Measurements from ENCODE around the gene PLEKHA5. TPM values are rescaled to one million over a fixed set of nuclear protein-coding genes. Genes with fewer than 3 reads are reported as not detected.
"Not testable (repeated sequence)": the region's sequence is repeated elsewhere in the genome, so short reads cannot be mapped to it uniquely, and the experiment has no call there.

PLEKHA5 gene
- total RNA-seq, 5 donors from 2014 or later (not counting 1 experiment from before 2014, with no cell fraction given) = 0.96 to 11.0 (median 4.9) TPM

GRCh38 chr12:19088606-19089005 is 40.9 kb upstream of the PLEKHA5 start:
- H3K4me1 ChIP-seq (ENCODE audit: control insufficient read depth in 1 of 2, extremely low read depth in 1 of 2, insufficient read depth in 2 of 2, low read length in 2 of 2) = no peaks in the 10 kb centered on the region
- ATAC-seq (replicated peaks in 1 of 4) (no peak), DNase-seq (no peak)
- H3K27me3 ChIP-seq (replicated peaks in 1 of 2; ENCODE audit: control insufficient read depth in 2 of 2, extremely low read depth in 1 of 2, insufficient read depth in 2 of 2, low read length in 1 of 2) = no peaks in the 10 kb centered on the region
- ChIA-PET POLR2A (no interaction called here), CTCF (no interaction called here)
- Mint-ChIP-seq H3K4me1 (no peaks in the 10 kb centered on the region), H3K4me3 (no peak overlapping the region), H3K27me3 (no peaks in the 10 kb centered on the region), H3K27ac (no peak overlapping the region), H3K9me3 (no peaks in the 10 kb centered on the region), H3K36me3 (no peaks in the 10 kb centered on the region)
- H3K36me3 ChIP-seq (ENCODE audit: control insufficient read depth in 2 of 2, extremely low read depth in 1 of 2, insufficient read depth in 1 of 2, low read length in 1 of 2) = no peaks in the 10 kb centered on the region
- H3K4me3 ChIP-seq (ENCODE audit: control insufficient read depth in 1 of 2, extremely low read depth in 1 of 2, low read length in 1 of 2) = no peak overlapping the region
- 94% methylated on average over 3 of the region's 3 CpGs for WGBS (ENCODE audit: insufficient coverage)
- H3K9me3 ChIP-seq = no peaks in the 10 kb centered on the region
- H3K27ac ChIP-seq (ENCODE audit: low read length) = no peak overlapping the region

GRCh38 chr12:19092482-19092881 is 37.1 kb upstream of the PLEKHA5 start:
- H3K4me1 Mint-ChIP-seq; H3K27ac Mint-ChIP-seq; H3K9me3 ChIP-seq; ATAC-seq (replicated peaks in 1 of 4); H3K4me3 ChIP-seq (ENCODE audit: control insufficient read depth in 1 of 2, extremely low read depth in 1 of 2, low read length in 1 of 2); H3K36me3 ChIP-seq (ENCODE audit: control insufficient read depth in 2 of 2, extremely low read depth in 1 of 2, insufficient read depth in 1 of 2, low read length in 1 of 2); H3K27me3 Mint-ChIP-seq; H3K27me3 ChIP-seq (replicated peaks in 1 of 2; ENCODE audit: control insufficient read depth in 2 of 2, extremely low read depth in 1 of 2, insufficient read depth in 2 of 2, low read length in 1 of 2); H3K36me3 Mint-ChIP-seq; H3K9me3 Mint-ChIP-seq; H3K27ac ChIP-seq (ENCODE audit: low read length); H3K4me1 ChIP-seq (ENCODE audit: control insufficient read depth in 1 of 2, extremely low read depth in 1 of 2, insufficient read depth in 2 of 2, low read length in 2 of 2); DNase-seq; POLR2A ChIA-PET; CTCF ChIA-PET; H3K4me3 Mint-ChIP-seq: not testable (repeated sequence)
- WGBS (ENCODE audit: insufficient coverage) = no CpG with 5 or more reads among the region's 4 CpGs

GRCh38 chr12:19093218-19093617 is 36.3 kb upstream of the PLEKHA5 start:
- H3K27ac Mint-ChIP-seq = no peak overlapping the region
- no peak overlapping the region for H3K4me3 ChIP-seq (ENCODE audit: control insufficient read depth in 1 of 2, extremely low read depth in 1 of 2, low read length in 1 of 2)
- no peaks in the 10 kb centered on the region for H3K4me1 ChIP-seq (ENCODE audit: control insufficient read depth in 1 of 2, extremely low read depth in 1 of 2, insufficient read depth in 2 of 2, low read length in 2 of 2)
- H3K4me1 Mint-ChIP-seq = no peaks in the 10 kb centered on the region
- H3K4me3 Mint-ChIP-seq = no peak overlapping the region
- 100% methylated on average over 1 of the region's 3 CpGs for WGBS (ENCODE audit: insufficient coverage)
- H3K27me3 ChIP-seq (replicated peaks in 1 of 2; ENCODE audit: control insufficient read depth in 2 of 2, extremely low read depth in 1 of 2, insufficient read depth in 2 of 2, low read length in 1 of 2) = peaks cover 0 to 3% of the 10 kb centered on the region in 2 experiments
- H3K36me3 Mint-ChIP-seq = no peaks in the 10 kb centered on the region
- H3K27me3 Mint-ChIP-seq = no peaks in the 10 kb centered on the region
- DNase-seq (no peak), ATAC-seq (replicated peaks in 1 of 4) (no peak)
- ChIA-PET POLR2A (no interaction called here), CTCF (no interaction called here)
- H3K36me3 ChIP-seq (ENCODE audit: control insufficient read depth in 2 of 2, extremely low read depth in 1 of 2, insufficient read depth in 1 of 2, low read length in 1 of 2) = no peaks in the 10 kb centered on the region
- H3K27ac ChIP-seq (ENCODE audit: low read length) = no peak overlapping the region
- no peaks in the 10 kb centered on the region for H3K9me3 Mint-ChIP-seq
- H3K9me3 ChIP-seq = no peaks in the 10 kb centered on the region

GRCh38 chr12:19095331-19095730 is 34.2 kb upstream of the PLEKHA5 start:
- ChIA-PET CTCF (no interaction called here), POLR2A (no interaction called here)
- no peaks in the 10 kb centered on the region for H3K4me1 ChIP-seq (ENCODE audit: control insufficient read depth in 1 of 2, extremely low read depth in 1 of 2, insufficient read depth in 2 of 2, low read length in 2 of 2)
- H3K4me3 ChIP-seq (ENCODE audit: control insufficient read depth in 1 of 2, extremely low read depth in 1 of 2, low read length in 1 of 2) = no peak overlapping the region
- Mint-ChIP-seq H3K4me1 (no peaks in the 10 kb centered on the region), H3K4me3 (no peak overlapping the region), H3K27me3 (no peaks in the 10 kb centered on the region), H3K36me3 (no peaks in the 10 kb centered on the region), H3K9me3 (no peaks in the 10 kb centered on the region), H3K27ac (no peak overlapping the region)
- no peaks in the 10 kb centered on the region for H3K9me3 ChIP-seq
- ATAC-seq (replicated peaks in 1 of 4) (no peak), DNase-seq (no peak)
- H3K36me3 ChIP-seq (ENCODE audit: control insufficient read depth in 2 of 2, extremely low read depth in 1 of 2, insufficient read depth in 1 of 2, low read length in 1 of 2) = no peaks in the 10 kb centered on the region
- no peak overlapping the region for H3K27ac ChIP-seq (ENCODE audit: low read length)
- WGBS (ENCODE audit: insufficient coverage) = no CpG with 5 or more reads among the region's 3 CpGs
- H3K27me3 ChIP-seq (replicated peaks in 1 of 2; ENCODE audit: control insufficient read depth in 2 of 2, extremely low read depth in 1 of 2, insufficient read depth in 2 of 2, low read length in 1 of 2) = peaks cover 0 to 7% of the 10 kb centered on the region in 2 experiments

- 100% methylated on average over 2 of the region's 8 CpGs for WGBS (ENCODE audit: insufficient coverage)
- ChIA-PET CTCF (interaction anchor here in 1 of 2 donors (0.6 to 0.7 kb wide), 2 partner anchors 154 to 487 kb away, joined by 3 to 4 read pairs; no protein-coding TSS in a partner anchor), POLR2A (no interaction called here)
- no peaks in the 10 kb centered on the region for H3K4me1 Mint-ChIP-seq
- Histone ChIP-seq H3K36me3 (ENCODE audit: control insufficient read depth in 2 of 2, extremely low read depth in 1 of 2, insufficient read depth in 1 of 2, low read length in 1 of 2) (no peaks in the 10 kb centered on the region), H3K27me3 (replicated peaks in 1 of 2; ENCODE audit: control insufficient read depth in 2 of 2, extremely low read depth in 1 of 2, insufficient read depth in 2 of 2, low read length in 1 of 2) (peaks cover 0 to 7% of the 10 kb centered on the region in 2 experiments), H3K4me1 (ENCODE audit: control insufficient read depth in 1 of 2, extremely low read depth in 1 of 2, insufficient read depth in 2 of 2, low read length in 2 of 2) (no peaks in the 10 kb centered on the region), H3K9me3 (no peaks in the 10 kb centered on the region), H3K4me3 (ENCODE audit: control insufficient read depth in 1 of 2, extremely low read depth in 1 of 2, low read length in 1 of 2) (no peak overlapping the region), H3K27ac (ENCODE audit: low read length) (no peak overlapping the region)
- H3K9me3 Mint-ChIP-seq = no peaks in the 10 kb centered on the region
- H3K27ac Mint-ChIP-seq = no peak overlapping the region
- no peak overlapping the region for H3K4me3 Mint-ChIP-seq
- no peaks in the 10 kb centered on the region for H3K27me3 Mint-ChIP-seq
- H3K36me3 Mint-ChIP-seq = no peaks in the 10 kb centered on the region
- ATAC-seq (replicated peaks in 1 of 4) (no peak), DNase-seq (no peak)
Measured at GRCh38 chr12:19095756-19096480, 33.6 kb upstream of the PLEKHA5 start.

- no peaks in the 10 kb centered on the region for H3K4me1 Mint-ChIP-seq
- ATAC-seq (replicated peaks in 1 of 4) (no peak), DNase-seq (no peak)
- Histone ChIP-seq H3K9me3 (no peaks in the 10 kb centered on the region), H3K4me1 (ENCODE audit: control insufficient read depth in 1 of 2, extremely low read depth in 1 of 2, insufficient read depth in 2 of 2, low read length in 2 of 2) (no peaks in the 10 kb centered on the region), H3K27me3 (replicated peaks in 1 of 2; ENCODE audit: control insufficient read depth in 2 of 2, extremely low read depth in 1 of 2, insufficient read depth in 2 of 2, low read length in 1 of 2) (peaks cover 0 to 7% of the 10 kb centered on the region in 2 experiments), H3K36me3 (ENCODE audit: control insufficient read depth in 2 of 2, extremely low read depth in 1 of 2, insufficient read depth in 1 of 2, low read length in 1 of 2) (no peaks in the 10 kb centered on the region), H3K4me3 (ENCODE audit: control insufficient read depth in 1 of 2, extremely low read depth in 1 of 2, low read length in 1 of 2) (no peak overlapping the region), H3K27ac (ENCODE audit: low read length) (no peak overlapping the region)
- H3K27ac Mint-ChIP-seq = no peak overlapping the region
- H3K4me3 Mint-ChIP-seq = no peak overlapping the region
- ChIA-PET CTCF (no interaction called here), POLR2A (no interaction called here)
- 80% methylated on average over 1 of the region's 3 CpGs for WGBS (ENCODE audit: insufficient coverage)
- H3K9me3 Mint-ChIP-seq = no peaks in the 10 kb centered on the region
- H3K27me3 Mint-ChIP-seq = peaks cover 0 to 7% of the 10 kb centered on the region in 2 donors
- no peaks in the 10 kb centered on the region for H3K36me3 Mint-ChIP-seq
Measured at GRCh38 chr12:19105463-19105862, 24.1 kb upstream of the PLEKHA5 start.

- ATAC-seq (replicated peaks in 1 of 4) = no peak
- Mint-ChIP-seq H3K27ac (no peak overlapping the region), H3K4me3 (no peak overlapping the region), H3K9me3 (no peaks in the 10 kb centered on the region), H3K27me3 (peaks cover 0 to 7% of the 10 kb centered on the region in 2 donors), H3K36me3 (no peaks in the 10 kb centered on the region), H3K4me1 (no peaks in the 10 kb centered on the region)
- Histone ChIP-seq H3K27ac (ENCODE audit: low read length) (no peak overlapping the region), H3K27me3 (replicated peaks in 1 of 2; ENCODE audit: control insufficient read depth in 2 of 2, extremely low read depth in 1 of 2, insufficient read depth in 2 of 2, low read length in 1 of 2) (peaks cover 0 to 7% of the 10 kb centered on the region in 2 experiments), H3K36me3 (ENCODE audit: control insufficient read depth in 2 of 2, extremely low read depth in 1 of 2, insufficient read depth in 1 of 2, low read length in 1 of 2) (no peaks in the 10 kb centered on the region), H3K4me1 (ENCODE audit: control insufficient read depth in 1 of 2, extremely low read depth in 1 of 2, insufficient read depth in 2 of 2, low read length in 2 of 2) (no peaks in the 10 kb centered on the region), H3K9me3 (no peaks in the 10 kb centered on the region), H3K4me3 (ENCODE audit: control insufficient read depth in 1 of 2, extremely low read depth in 1 of 2, low read length in 1 of 2) (no peak overlapping the region)
- WGBS (ENCODE audit: insufficient coverage) = 94% methylated on average over 23 of the region's 24 CpGs
- POLR2A ChIA-PET = no interaction called here
- DNase-seq = no peak
- CTCF ChIA-PET = no interaction called here
Measured at GRCh38 chr12:19107750-19108149, 21.8 kb upstream of the PLEKHA5 start.
